ENCODE results near the gene POPDC3.
"Not testable (repeated sequence)": the region's sequence is repeated elsewhere in the genome, so short reads cannot be mapped to it uniquely, and the experiment has no call there.

POPDC3 gene

GRCh38 chr6:105194591-105194990 lies 14.8 kb upstream of the POPDC3 start:
- no peak for DNase-seq

- DNase-seq, result no peak
These were observed 14.3 kb upstream of the POPDC3 start for GRCh38 chr6:105194106-105194505.

DNA sequence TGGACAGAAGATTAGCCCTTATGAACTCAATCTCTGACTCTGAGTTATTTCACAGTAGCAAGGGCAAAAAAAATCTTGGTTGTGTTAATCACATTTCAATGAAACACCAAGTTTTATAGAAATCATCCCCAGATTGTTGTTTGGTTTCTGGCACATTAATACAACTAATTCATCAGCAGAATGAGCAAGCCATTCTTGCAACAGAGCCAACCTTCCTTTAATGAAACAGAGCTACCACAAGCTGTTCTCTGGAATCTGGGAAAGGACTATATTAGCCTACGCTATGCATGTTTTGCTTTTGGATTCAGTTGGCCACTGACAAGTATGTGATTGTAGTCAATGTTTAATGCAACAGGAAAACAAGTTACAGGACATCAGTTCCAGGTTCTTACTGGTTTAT lies 13.8 kb upstream of the POPDC3 start:
- no peak for DNase-seq

- no peak for DNase-seq
These were observed 13.1 kb upstream of the POPDC3 start for GRCh38 chr6:105192707-105193465.

- DNase-seq, result no peak
These were observed 11.5 kb upstream of the POPDC3 start for GRCh38 chr6:105191351-105191750.

DNA sequence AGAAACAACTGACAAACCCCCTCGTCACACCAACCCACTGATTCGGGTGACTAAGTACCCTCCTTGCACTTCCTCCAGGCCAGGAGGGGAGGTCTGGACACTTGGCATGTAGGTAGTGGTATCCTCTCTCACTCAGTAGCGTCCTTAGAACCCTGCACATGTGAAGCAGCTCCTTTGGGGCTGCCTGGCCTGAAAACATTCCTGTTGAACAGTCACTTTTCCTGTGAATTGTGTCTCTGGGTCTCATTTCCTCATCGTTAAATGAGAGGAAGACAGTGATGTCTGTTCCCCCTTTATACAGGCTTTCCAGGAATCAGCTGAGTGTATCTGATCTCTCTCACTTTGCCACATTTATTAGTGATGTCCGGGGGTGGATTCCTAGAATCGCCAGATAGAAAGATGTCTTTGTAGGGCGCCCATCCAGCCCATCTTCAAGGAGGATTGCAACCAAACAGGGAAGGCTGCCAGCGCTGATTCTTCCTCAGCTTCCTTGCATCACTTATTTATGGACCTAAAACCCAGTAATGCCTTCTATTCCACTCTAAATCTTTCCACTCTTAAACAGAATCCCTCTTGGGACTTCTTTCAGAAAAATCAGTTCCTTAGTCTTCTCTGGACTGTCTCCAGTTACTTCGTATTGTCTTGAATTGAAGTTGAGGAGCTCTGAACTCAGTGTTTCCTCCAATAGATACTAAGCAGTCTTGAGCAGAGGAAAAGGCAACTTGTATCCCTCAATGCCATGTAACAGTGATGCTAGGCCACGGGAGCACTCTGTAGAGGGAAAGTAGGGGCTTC lies 9.4 kb upstream of the POPDC3 start:
- no peak for DNase-seq

DNA sequence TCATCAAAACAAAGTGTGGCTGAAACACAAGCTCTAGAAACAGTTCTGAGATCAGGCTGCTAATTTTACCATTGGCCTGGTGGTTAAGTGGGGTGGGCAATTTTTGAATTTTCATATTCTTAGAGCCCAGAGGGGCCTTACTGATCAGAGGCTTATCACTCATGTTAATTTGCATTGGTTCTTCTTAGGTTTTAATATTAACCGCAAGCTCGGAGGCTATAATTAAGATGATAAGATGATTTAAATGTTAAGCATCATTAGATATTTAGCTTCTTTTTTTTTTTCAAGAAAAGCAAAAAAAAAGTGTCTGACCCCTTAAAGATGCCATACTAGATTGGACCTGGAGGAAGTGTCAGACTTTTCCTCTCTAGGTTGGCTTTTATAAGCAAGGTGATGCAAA lies 8.4 kb upstream of the POPDC3 start:
- no peak for DNase-seq

DNA sequence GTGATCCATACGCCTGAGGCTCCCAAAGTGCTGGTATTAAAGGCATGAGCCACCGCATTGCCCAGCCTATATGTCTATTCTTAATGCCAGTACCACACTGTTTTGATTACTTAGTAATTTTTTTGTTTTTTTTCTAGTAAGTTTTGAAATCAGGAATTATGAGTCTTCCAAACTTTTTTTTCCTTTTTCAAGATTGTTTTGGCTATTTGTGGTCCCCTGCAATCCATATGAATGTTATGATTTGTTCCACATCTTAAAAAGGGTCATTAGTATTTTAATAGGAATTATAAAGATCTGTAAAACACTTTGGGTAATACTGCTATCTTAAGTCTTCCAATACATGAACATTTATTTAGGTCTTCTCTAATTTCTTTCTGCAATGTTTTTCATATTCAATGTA lies 6.8 kb upstream of the POPDC3 start:
- no peak for DNase-seq

DNA sequence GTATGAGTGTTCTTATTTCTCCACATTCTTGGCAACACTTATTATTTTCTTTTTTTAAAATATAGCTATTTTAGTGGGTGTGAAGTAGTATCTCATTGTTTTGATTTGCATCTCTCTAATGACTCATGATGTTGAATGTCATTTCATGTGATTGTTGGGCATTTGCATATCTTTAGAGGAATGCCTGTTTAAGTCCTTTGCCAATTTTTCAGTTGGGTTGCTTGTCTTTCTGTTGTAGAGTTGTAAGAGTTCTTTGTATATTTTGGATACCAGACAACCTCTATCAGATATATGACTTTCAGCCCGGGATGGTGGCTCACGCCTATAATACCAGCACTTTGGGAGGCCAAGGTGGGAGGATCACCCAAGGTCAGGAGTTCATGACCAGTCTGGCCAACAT lies 5.1 kb upstream of the POPDC3 start:
- DNase-seq, result no peak

DNA sequence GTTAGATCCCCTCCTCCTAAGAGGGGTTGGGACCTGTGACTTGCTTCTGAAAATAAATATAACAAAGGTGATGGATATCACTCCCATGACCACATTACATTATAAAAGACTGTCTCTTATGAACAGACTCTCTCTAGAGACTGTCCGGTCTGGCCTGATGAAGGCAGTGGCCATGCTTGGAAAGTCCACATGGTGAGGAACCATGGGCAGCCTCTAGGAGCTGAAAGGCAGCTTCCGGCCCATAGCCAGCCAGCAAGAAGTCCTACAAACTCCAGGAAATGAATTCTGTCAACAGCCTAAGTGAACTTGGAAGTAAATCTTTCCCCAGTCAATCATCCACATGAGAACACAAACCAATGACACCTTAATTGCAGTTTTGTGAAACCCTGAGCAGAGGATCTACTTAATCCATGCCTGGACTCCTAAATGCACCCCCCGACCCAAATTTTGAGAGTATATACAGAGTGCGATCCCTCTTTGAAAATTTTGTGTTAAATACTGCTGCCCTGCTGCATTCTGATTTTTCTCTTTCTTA lies 2.2 kb upstream of the POPDC3 start:
- DNase-seq, result no peak

DNA sequence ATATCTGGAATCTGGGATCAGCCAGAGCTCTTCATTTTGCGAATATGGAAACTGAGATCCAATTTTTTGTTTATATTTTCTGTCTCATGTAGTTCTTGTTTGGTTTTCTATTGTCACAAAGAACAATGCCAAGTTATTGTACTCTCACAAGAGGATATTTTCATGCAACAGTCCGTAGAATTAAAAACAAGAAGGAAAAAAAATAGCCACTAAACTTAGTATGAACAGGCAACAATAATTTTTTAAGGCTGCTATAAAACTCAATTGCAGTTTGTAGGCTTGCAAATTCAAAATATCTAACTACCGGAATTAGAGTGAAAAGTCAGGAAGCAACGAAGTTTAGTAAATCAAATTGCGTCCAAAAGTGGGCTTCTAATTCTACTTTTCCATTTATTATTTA lies 1.2 kb downstream of the POPDC3 start:
- no peak for DNase-seq

- DNase-seq, result no peak
These were observed 1.7 kb downstream of the POPDC3 start for GRCh38 chr6:105178110-105178509.

DNA sequence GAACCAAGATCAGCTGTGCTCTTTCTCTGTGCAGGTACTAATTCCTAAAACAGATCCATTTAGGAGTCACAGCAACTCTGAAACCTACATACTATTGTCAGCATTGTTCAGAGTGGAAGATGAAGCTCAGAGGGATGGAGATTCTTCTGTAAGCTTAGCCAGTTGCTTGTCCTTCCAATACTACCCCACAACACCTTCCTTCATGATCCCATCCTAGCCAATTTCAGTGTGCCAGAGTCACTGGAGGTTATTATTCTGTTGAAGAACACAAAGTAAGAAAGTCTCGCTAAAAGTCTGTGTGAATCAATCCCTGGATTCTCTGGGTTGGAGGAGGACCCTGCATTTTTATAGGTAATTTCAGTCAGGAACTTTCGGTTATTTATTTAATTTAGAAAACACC lies 2.3 kb downstream of the POPDC3 start:
- DNase-seq, result no peak

DNA sequence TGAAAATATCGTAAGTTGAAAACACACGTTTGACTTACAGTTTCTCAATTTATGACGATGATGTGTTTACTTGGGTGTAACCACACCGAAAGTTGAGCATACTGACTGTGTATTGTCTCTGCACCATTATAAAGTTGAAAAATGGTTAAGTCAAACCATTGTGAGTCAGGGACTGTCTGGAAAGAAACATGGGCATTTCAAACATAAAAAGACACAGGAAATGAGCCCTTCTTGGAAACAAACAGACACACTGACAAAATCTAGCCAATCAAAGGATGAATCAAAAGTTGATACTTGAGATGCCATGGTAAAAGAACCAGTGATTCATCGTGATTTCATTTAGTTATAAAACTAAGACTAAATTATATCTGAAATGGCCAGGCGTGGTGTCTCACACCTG lies 5.3 kb downstream of the POPDC3 start:
- no peak for DNase-seq

- DNase-seq, result not testable (repeated sequence)
These were observed 7.3 kb downstream of the POPDC3 start for GRCh38 chr6:105172515-105172914.

DNA sequence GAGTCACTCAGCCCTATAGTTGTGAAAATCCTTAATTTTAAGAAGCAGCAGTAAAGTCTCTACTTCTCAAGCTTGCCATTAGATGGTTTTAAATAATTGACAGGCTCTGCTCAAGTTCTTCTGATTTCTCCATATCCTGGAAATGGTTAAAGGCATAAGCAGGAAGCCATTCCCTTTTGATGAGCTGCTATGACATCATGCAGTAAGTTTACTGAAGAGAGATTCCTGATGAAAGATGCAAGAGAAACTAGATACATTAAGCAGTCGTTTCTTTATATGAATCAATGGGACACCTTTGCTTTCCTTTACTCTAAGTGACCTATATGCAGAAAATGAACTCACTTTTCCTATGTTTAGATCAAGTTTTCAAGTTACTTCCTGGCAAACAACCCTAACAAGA lies 9.8 kb downstream of the POPDC3 start:
- DNase-seq, result no peak

- DNase-seq, result no peak
These were observed 11.9 kb downstream of the POPDC3 start for GRCh38 chr6:105167914-105168313.

- no peak for DNase-seq
These were observed 15.4 kb downstream of the POPDC3 start for GRCh38 chr6:105164418-105164817.

- no peak for DNase-seq
These were observed 16.6 kb downstream of the POPDC3 start for GRCh38 chr6:105163183-105163582.

- no peak for DNase-seq
These were observed 17.4 kb downstream of the POPDC3 start for GRCh38 chr6:105162377-105162776.

- DNase-seq, result no peak
These were observed 18.4 kb downstream of the POPDC3 start for GRCh38 chr6:105161421-105161820.

DNA sequence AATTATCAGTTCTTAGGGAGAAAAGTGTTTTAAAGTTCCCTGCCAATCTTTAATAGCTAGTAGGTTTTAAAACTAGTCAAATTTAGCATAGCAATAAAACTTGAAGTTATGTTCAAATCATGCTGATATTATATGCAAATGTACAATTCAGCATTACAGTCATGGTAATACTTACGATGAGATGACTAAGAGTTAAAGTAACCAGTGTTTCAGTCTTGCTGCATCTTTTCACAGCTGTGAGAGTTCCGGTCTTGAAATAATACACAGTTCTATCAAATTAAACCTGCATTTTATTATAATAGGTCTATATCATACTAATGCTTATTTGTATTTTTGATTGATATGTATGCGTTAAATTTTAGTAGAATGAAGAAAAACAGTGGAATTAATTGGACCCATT lies 26.1 kb downstream of the POPDC3 start:
- DNase-seq, result no peak

GRCh38 chr6:105152880-105153279 lies 26.9 kb downstream of the POPDC3 start:
- no peak for DNase-seq

GRCh38 chr6:105151644-105152043 lies 28.2 kb downstream of the POPDC3 start:
- DNase-seq, result no peak

Data from stimulated activated naive CD4-positive, alpha-beta T cell treated with Interleukin-2 at 50 U/mL for 16 hours (primary cell).